ENCODE data around the gene RASGRF1.

DNA sequence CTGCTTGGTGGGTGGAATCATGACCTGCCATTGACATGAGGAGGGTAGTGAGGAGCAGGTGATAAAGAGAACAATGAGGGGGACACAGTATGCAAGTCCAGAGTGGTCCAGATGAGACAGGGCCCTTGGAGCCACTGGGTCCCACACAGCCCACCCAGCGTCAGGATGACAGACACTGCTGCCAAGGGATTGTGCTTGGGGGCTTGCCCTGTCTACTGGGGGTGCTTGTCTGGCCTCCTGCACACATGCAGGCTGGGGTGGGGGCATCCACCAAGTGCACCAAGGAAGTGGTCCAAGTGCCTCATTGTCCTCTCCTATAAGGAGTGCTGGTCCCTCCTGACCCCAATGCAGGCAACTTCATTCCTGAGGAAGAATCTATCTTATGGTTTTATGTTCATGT is 106.5 kb downstream of the RASGRF1 start:
- TF ChIP-seq, protein P1, sequence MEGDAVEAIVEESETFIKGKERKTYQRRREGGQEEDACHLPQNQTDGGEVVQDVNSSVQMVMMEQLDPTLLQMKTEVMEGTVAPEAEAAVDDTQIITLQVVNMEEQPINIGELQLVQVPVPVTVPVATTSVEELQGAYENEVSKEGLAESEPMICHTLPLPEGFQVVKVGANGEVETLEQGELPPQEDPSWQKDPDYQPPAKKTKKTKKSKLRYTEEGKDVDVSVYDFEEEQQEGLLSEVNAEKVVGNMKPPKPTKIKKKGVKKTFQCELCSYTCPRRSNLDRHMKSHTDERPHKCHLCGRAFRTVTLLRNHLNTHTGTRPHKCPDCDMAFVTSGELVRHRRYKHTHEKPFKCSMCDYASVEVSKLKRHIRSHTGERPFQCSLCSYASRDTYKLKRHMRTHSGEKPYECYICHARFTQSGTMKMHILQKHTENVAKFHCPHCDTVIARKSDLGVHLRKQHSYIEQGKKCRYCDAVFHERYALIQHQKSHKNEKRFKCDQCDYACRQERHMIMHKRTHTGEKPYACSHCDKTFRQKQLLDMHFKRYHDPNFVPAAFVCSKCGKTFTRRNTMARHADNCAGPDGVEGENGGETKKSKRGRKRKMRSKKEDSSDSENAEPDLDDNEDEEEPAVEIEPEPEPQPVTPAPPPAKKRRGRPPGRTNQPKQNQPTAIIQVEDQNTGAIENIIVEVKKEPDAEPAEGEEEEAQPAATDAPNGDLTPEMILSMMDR (conservative IDR thresholded peaks at IDR 0.05 in 1 of 2, IDR thresholded peaks at IDR 0.05 in 1 of 2; ENCODE audit: extremely low read depth in 1 of 2, insufficient read depth in 1 of 2, low read depth in 1 of 2, low read length in 2 of 2): no peak
- TF ChIP-seq EZH2 (IDR thresholded peaks at IDR 0.05; ENCODE audit: borderline replicate concordance, low read length): no peak

Data from mammary epithelial cell (primary cell).